Lung (tissue), 12 donors: ENCODE results near the gene DCDC2B. TPM values are rescaled to one million over a fixed set of nuclear protein-coding genes. Genes with fewer than 3 reads are reported as not detected.

ENCODE experiments used
- ATAC-seq: fragments of 200-7000 bp; cut with Tn5 transposase; one replicate; pipeline ENCODE4 v1.9.1; 2020; ENCODE audit warnings: moderate number of reproducible peaks; ENCODE audit not compliant: insufficient read depth, low FRiP score
- DNase-seq, 3 donors: peaks; one replicate each; pipeline ENCODE4 v3.0.0-alpha.2; 2013 to 2017
- H3K27ac ChIP-seq, 2 donors: one replicate each; pipeline ENCODE4 v1.5.1; 2013; ENCODE audit warnings: mild to moderate bottlenecking in 2 of 2, moderate library complexity in 2 of 2, control low read depth in 1 of 2, inconsistent platforms in 1 of 2, low read depth in 1 of 2, low read length in 1 of 2
- H3K27me3 ChIP-seq, 3 donors: one replicate each; pipeline ENCODE4 v1.5.1; 2013; ENCODE audit warnings: low read length in 2 of 3; ENCODE audit not compliant: control insufficient read depth in 3 of 3, insufficient read depth in 3 of 3
- H3K36me3 ChIP-seq, 4 donors: one replicate each; pipeline ENCODE4 v1.5.1; 2013; ENCODE audit warnings: low read length in 4 of 4, mild to moderate bottlenecking in 1 of 4, moderate library complexity in 1 of 4; ENCODE audit not compliant: control insufficient read depth in 4 of 4, insufficient read depth in 4 of 4
- H3K4me1 ChIP-seq, 5 donors: one replicate each; pipeline ENCODE4 v1.5.1; 2013; ENCODE audit warnings: low read length in 5 of 5, mild to moderate bottlenecking in 2 of 5, moderate library complexity in 1 of 5; ENCODE audit not compliant: control insufficient read depth in 5 of 5, insufficient read depth in 5 of 5
- H3K4me3 ChIP-seq: one replicate; pipeline ENCODE4 v1.5.1; 2013; ENCODE audit warnings: mild to moderate bottlenecking, control low read depth, moderate library complexity
- H3K9ac ChIP-seq, 2 donors: one replicate each; pipeline ENCODE4 v1.5.1; 2013; ENCODE audit warnings: low read length in 2 of 2, control low read depth in 1 of 2; ENCODE audit not compliant: insufficient read depth in 1 of 2
- H3K9me3 ChIP-seq, 4 donors: one replicate each; pipeline ENCODE4 v1.5.1; 2013; ENCODE audit warnings: low read length in 3 of 4, mild to moderate bottlenecking in 1 of 4, moderate library complexity in 1 of 4; ENCODE audit not compliant: control insufficient read depth in 4 of 4, insufficient read depth in 3 of 4
- CTCF ChIP-seq: IDR thresholded peaks from 2 replicates; pipeline ENCODE4 v1.5.1; 2012; ENCODE audit warnings: mild to moderate bottlenecking; ENCODE audit errors: control extremely low read depth, extremely low read depth
- WGBS, 2 donors: extraction: QIAGEN DNeasy Blood & Tissue Kit; methylation state at CpG; one replicate each; pipeline ENCODE4 v1.1.7; 2013; 5-methylcytosine and 5-hydroxymethylcytosine counted together
- polyA plus RNA-seq, 2 donors: library from polyadenylated mRNA; stranded (reverse); fragments of 200-250 nt; gene quantifications; one replicate each; pipeline ENCODE4 v1.2.1, GENCODE V29; 2013
- total RNA-seq, 2 donors: library from RNA; depleted of rRNA in 1 of 2; stranded (reverse); fragments of >200 nt in 1 of 2; gene quantifications; one replicate each; pipeline ENCODE4 v1.2.1, GENCODE V29; 2014 to 2021
- donor health status: control.
- donor health status: control.
- donor health status: Bipolar disorder and iron deficiency.
- donor health status: healthy.
- donor health status: DM: yes; HTN: yes; CAD: no.

Gene DCDC2B
- total and polyA plus RNA-seq, 4 donors: 3.5 to 10.0 (median 5.8) TPM

DNA sequence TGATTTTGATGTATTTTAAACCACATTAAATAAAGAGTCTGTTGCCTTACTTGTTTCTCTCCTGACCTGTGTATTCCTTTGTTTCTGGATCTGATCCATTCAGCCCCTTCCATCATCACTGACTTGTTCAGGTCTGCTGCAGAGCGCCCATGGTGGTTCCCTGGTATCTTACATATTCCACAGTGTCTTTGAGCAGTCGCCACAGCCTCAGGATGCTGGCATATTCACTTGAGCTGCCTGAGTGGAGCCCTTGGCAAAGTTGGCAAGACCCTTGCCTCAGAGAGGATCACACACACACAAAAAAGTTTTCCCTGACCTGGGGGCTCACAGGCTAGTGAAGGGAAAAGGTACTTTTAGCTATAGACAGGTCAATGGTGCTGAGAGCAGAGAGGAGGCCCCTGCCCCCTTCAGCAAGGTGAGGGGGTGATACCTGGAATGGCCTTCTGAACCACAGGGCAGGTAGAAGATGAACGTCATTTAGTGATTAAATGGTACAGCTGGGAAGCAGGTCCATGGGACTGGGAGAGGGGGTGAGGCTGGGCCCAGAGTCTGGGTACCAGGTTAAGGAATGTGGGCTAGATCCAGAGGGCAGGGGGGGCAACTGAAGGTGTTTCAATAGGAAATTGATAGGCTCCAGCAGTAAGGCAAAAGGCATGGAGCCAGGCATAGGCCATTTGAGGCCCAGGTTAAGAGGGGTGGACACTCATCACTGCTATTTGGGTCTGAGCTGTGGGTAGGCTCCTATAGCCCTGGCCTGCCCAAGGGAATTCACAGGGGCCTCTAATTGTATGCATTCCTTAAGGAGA, 10.4 kb upstream of the DCDC2B start:
- DNase-seq: no peak
- no peak for ATAC-seq
- Histone ChIP-seq H3K36me3 (peaks cover 18 to 30% (median 21%) of the 10 kb centered on the region in 4 donors), H3K27me3 (no peaks in the 10 kb centered on the region), H3K9ac (no peak overlapping the region), H3K9me3 (no peaks in the 10 kb centered on the region), H3K4me3 (no peak overlapping the region), H3K4me1 (peaks cover 5 to 20% (median 8%) of the 10 kb centered on the region in 5 donors), H3K27ac (peak overlapping the region in 1 of 2 donors; percentile 16)
- TF ChIP-seq CTCF: no peak
- 87 to 89% methylated on average over 3 of the region's 3 CpGs for WGBS, 2 donors

GRCh38 chr1:32199043-32199716, 9.7 kb upstream of the DCDC2B start:
- peaks cover 5 to 20% (median 8%) of the 10 kb centered on the region in 5 donors for H3K4me1 ChIP-seq
- H3K9me3 ChIP-seq: no peaks in the 10 kb centered on the region
- H3K27me3 ChIP-seq: no peaks in the 10 kb centered on the region
- no peak for DNase-seq
- peak overlapping the region in 1 of 2 donors; percentile 16 for H3K27ac ChIP-seq
- no peak for TF ChIP-seq CTCF
- WGBS, 2 donors: 78 to 93% methylated on average over 4 of the region's 4 CpGs
- H3K9ac ChIP-seq: no peak overlapping the region
- H3K36me3 ChIP-seq: peaks cover 12 to 24% (median 16%) of the 10 kb centered on the region in 4 donors
- no peak for ATAC-seq
- no peak overlapping the region for H3K4me3 ChIP-seq

- WGBS, 2 donors: 59 to 60% methylated on average over 6 of the region's 6 CpGs
- no peaks in the 10 kb centered on the region for H3K27me3 ChIP-seq
- no peaks in the 10 kb centered on the region for H3K9me3 ChIP-seq
- H3K4me1 ChIP-seq: peaks cover 5 to 20% (median 8%) of the 10 kb centered on the region in 5 donors
- no peak for TF ChIP-seq CTCF
- H3K9ac ChIP-seq: peak overlapping the region in 1 of 2 donors; percentile 78
- H3K36me3 ChIP-seq: peaks cover 7 to 21% (median 14%) of the 10 kb centered on the region in 4 donors
- ATAC-seq (no peak), DNase-seq (peak in 1 of 3 donors; percentile 25)
- H3K27ac ChIP-seq: peak overlapping the region in 1 of 2 donors; percentile 86
- no peak overlapping the region for H3K4me3 ChIP-seq
Observed at GRCh38 chr1:32199717-32200072, 9.2 kb upstream of the DCDC2B start.
